Measurements from ENCODE around the gene KLF2.
"Not testable (repeated sequence)": the region's sequence is repeated elsewhere in the genome, so short reads cannot be mapped to it uniquely, and the experiment has no call there.

The KLF2 gene

GRCh38 chr19:16335226-16335625, 10.6 kb downstream of the KLF2 start:
- H3K27ac ChIP-seq: no peak overlapping the region
- DNase-seq (ENCODE audit: low read depth, low spot score): no peak

- DNase-seq (ENCODE audit: low read depth, low spot score): no peak
- no peak overlapping the region for H3K27ac ChIP-seq
These were observed 11.9 kb downstream of the KLF2 start for GRCh38 chr19:16336571-16336970.

- no peak for DNase-seq (ENCODE audit: low read depth, low spot score)
- no peak overlapping the region for H3K27ac ChIP-seq
These were observed 13.3 kb downstream of the KLF2 start for GRCh38 chr19:16337809-16338469.

GRCh38 chr19:16338470-16339360, 14.1 kb downstream of the KLF2 start:
- H3K27ac ChIP-seq: no peak overlapping the region
- no peak for DNase-seq (ENCODE audit: low read depth, low spot score)

GRCh38 chr19:16339361-16339725, 14.7 kb downstream of the KLF2 start:
- no peak for DNase-seq (ENCODE audit: low read depth, low spot score)
- H3K27ac ChIP-seq: no peak overlapping the region

- H3K27ac ChIP-seq: no peak overlapping the region
- DNase-seq (ENCODE audit: low read depth, low spot score): no peak
These were observed 15.5 kb downstream of the KLF2 start for GRCh38 chr19:16340092-16340491.

GRCh38 chr19:16340654-16341053, 16.0 kb downstream of the KLF2 start:
- H3K27ac ChIP-seq: no peak overlapping the region
- DNase-seq (ENCODE audit: low read depth, low spot score): no peak

GRCh38 chr19:16342002-16342715, 17.5 kb downstream of the KLF2 start:
- DNase-seq (ENCODE audit: low read depth, low spot score): no peak
- H3K27ac ChIP-seq: no peak overlapping the region

GRCh38 chr19:16343156-16343555, 18.5 kb downstream of the KLF2 start:
- no peak for DNase-seq (ENCODE audit: low read depth, low spot score)
- H3K27ac ChIP-seq: no peak overlapping the region

- DNase-seq (ENCODE audit: low read depth, low spot score): no peak
These were observed 20.8 kb downstream of the KLF2 start for GRCh38 chr19:16345457-16345856.

GRCh38 chr19:16347099-16347498, 22.5 kb downstream of the KLF2 start:
- DNase-seq (ENCODE audit: low read depth, low spot score); H3K27ac ChIP-seq: not testable (repeated sequence)

More at GRCh38 chr19:16345457-16345856, 20.8 kb downstream of the KLF2 start:
- no peak overlapping the region for H3K27ac ChIP-seq

- H3K27ac ChIP-seq: no peak overlapping the region
- DNase-seq (ENCODE audit: low read depth, low spot score): no peak
These were observed 23.1 kb downstream of the KLF2 start for GRCh38 chr19:16347706-16348105.

- DNase-seq (ENCODE audit: low read depth, low spot score): no peak
- H3K27ac ChIP-seq: no peak overlapping the region
These were observed 25.0 kb downstream of the KLF2 start for GRCh38 chr19:16349551-16350152.

GRCh38 chr19:16351133-16351809, 26.6 kb downstream of the KLF2 start:
- DNase-seq (ENCODE audit: low read depth, low spot score): no peak
- H3K27ac ChIP-seq: no peak overlapping the region

- no peak overlapping the region for H3K27ac ChIP-seq
- no peak for DNase-seq (ENCODE audit: low read depth, low spot score)
These were observed 30.8 kb downstream of the KLF2 start for GRCh38 chr19:16355293-16356043.

- DNase-seq (ENCODE audit: low read depth, low spot score): no peak
- H3K27ac ChIP-seq: no peak overlapping the region
These were observed 33.8 kb downstream of the KLF2 start for GRCh38 chr19:16358456-16358855.

GRCh38 chr19:16359074-16359473, 34.4 kb downstream of the KLF2 start:
- no peak for DNase-seq (ENCODE audit: low read depth, low spot score)
- H3K27ac ChIP-seq: no peak overlapping the region

- H3K27ac ChIP-seq: no peak overlapping the region
- DNase-seq (ENCODE audit: low read depth, low spot score): no peak
These were observed 35.3 kb downstream of the KLF2 start for GRCh38 chr19:16359964-16360363.

GRCh38 chr19:16360738-16361137, 36.1 kb downstream of the KLF2 start:
- no peak overlapping the region for H3K27ac ChIP-seq
- DNase-seq (ENCODE audit: low read depth, low spot score): no peak

Data from epithelial cell of prostate (primary cell).